Aorta (tissue), 5 donors: Measurements from ENCODE around the gene INO80. TPM values are rescaled to one million over a fixed set of nuclear protein-coding genes. Genes with fewer than 3 reads are reported as not detected.
"Not testable (repeated sequence)": the region's sequence is repeated elsewhere in the genome, so short reads cannot be mapped to it uniquely, and the experiment has no call there.

Experiments
- ATAC-seq: fragments of 200-7000 bp; cut with Tn5 transposase; one replicate; pipeline ENCODE4 v1.9.1; 2022; ENCODE audit warnings: moderate library complexity; ENCODE audit not compliant: low FRiP score
- DNase-seq, 2 donors: peaks; one replicate each; pipeline ENCODE4 v3.0.0-alpha.2; 2020
- H3K27ac ChIP-seq, 2 donors: one replicate each; pipeline ENCODE4 v1.5.1; 2013; ENCODE audit warnings: low read length in 2 of 2, mild to moderate bottlenecking in 2 of 2, moderate library complexity in 2 of 2, control low read depth in 1 of 2, inconsistent platforms in 1 of 2, low read depth in 1 of 2
- H3K27me3 ChIP-seq, 2 donors: one replicate each; pipeline ENCODE4 v1.6.1; 2013; ENCODE audit warnings: control low read depth in 1 of 2, low read length in 1 of 2, mild to moderate bottlenecking in 1 of 2, moderate library complexity in 1 of 2; ENCODE audit not compliant: insufficient read depth in 2 of 2, control insufficient read depth in 1 of 2
- H3K36me3 ChIP-seq, 2 donors: one replicate each; pipeline ENCODE4 v1.6.1; 2013; ENCODE audit warnings: control low read depth in 1 of 2, low read length in 1 of 2, mild to moderate bottlenecking in 1 of 2; ENCODE audit not compliant: insufficient read depth in 2 of 2, control insufficient read depth in 1 of 2
- H3K4me1 ChIP-seq, 2 donors: one replicate each; pipeline ENCODE4 v1.6.1; 2013; ENCODE audit warnings: low read length in 2 of 2, control low read depth in 1 of 2, mild to moderate bottlenecking in 1 of 2, moderate library complexity in 1 of 2; ENCODE audit not compliant: insufficient read depth in 2 of 2, control insufficient read depth in 1 of 2
- H3K4me3 ChIP-seq, 2 donors: one replicate each; pipeline ENCODE4 v1.5.1; 2013; ENCODE audit warnings: low read length in 2 of 2, control low read depth in 1 of 2, mild to moderate bottlenecking in 1 of 2
- H3K9me3 ChIP-seq: one replicate; pipeline ENCODE4 v1.6.1; 2013; ENCODE audit warnings: mild to moderate bottlenecking, low read length; ENCODE audit not compliant: control insufficient read depth
- WGBS, 2 donors: extraction: QIAGEN DNeasy Blood & Tissue Kit; methylation state at CpG; one replicate each; pipeline ENCODE4 v1.1.7; 2013; 5-methylcytosine and 5-hydroxymethylcytosine counted together
- intact Hi-C, 2 donors: fragments of 100-400 bp; cut with DNase I; formaldehyde crosslinking; loops; one replicate each; pipeline versions ENCODE4 v1.14.2 to v1.15.0; 2022
- polyA plus RNA-seq, 2 donors: library from polyadenylated mRNA; stranded (reverse); fragments of 200-250 nt; gene quantifications; one replicate each; pipeline ENCODE4 v1.2.3, GENCODE V29; 2013
- total RNA-seq, 2 donors: library from RNA; stranded (reverse); fragmentation: NEBNext Ultra II Directional; extraction: Animal tissue kit (Norgen Biotek cat#: 25700); gene quantifications; one replicate each; pipeline ENCODE4 v1.2.1, GENCODE V29; 2021
- donor health status: healthy with polysubstance abuse.
- donor health status: Bipolar disorder and iron deficiency.
- donor health status: DM: no; HTN: no; CAD: no.
- donor health status: DM: no; HTN: no; CAD: no.
- donor health status: DM: yes; HTN: yes; CAD: no.

Gene INO80
- total and polyA plus RNA-seq, 4 donors = 6.5 to 25.1 (median 15.4) TPM

DNA sequence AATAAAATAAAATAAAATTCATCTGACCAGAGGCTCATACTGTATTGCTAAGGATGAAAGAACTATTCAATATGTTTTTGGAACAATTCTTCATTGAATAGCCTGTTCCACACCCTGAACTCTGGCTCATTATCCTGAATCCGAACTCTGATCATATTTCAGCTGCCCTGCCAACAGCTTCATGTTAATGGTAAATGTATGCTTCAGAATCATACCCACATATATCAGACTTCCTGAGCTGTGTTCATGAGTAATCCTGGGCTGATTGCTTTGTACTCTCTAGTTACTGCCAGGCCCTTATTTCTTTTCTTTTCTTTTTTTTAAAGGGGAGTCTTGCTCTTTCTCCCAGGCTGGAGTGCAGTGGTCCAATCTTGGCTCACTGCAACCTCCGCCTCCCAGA lies 11.8 kb downstream of the INO80 start:
- Histone ChIP-seq H3K27ac (no peak overlapping the region), H3K27me3 (no peaks in the 10 kb centered on the region), H3K4me1 (no peaks in the 10 kb centered on the region), H3K9me3 (no peaks in the 10 kb centered on the region), H3K4me3 (no peak overlapping the region), H3K36me3 (no peaks in the 10 kb centered on the region)
- 92 to 97% methylated on average over 2 of the region's 2 CpGs for WGBS, 2 donors
- no peak for ATAC-seq
- intact Hi-C loops = no loop called here
- DNase-seq = no peak

DNA sequence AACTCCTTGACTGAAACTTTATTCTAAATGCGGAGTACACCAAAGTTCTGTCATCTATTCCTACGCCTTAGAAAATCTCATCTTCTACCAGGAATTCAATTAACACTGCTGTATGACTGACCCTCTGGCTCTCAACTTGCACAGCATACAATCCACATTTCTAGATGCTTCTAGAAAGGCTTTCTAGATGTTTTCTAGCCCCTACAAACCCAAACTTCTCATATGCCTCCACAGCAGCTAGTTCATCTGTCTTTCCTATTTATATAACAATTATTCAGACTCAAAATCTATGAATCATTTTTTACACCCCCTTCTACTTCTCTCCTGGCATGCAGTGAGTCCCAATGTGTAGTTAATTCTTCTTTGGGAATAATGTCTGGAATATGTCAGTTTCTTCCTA lies 13.2 kb downstream of the INO80 start:
- WGBS, 2 donors = 96% methylated on average over 2 of the region's 2 CpGs

DNA sequence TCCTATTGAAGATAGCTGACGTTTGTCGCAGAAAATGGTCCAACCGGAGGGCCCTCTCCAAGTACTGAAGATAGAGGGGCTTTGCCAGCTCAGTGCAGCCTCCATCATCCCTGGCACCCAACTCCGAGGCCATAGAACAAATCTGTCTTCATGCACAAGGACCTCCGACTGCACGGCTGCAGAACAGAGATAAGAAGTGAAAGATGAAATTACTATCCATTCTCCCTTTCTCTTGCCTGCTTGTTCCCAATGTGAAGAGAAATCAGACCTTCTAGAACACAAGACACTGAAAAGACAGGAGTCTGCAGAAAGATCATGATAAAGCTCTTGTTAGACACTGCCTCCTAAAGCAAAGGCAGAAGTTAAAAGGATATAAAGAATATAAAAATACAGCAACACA lies 19.9 kb downstream of the INO80 start:
- Histone ChIP-seq H3K4me3 (no peak overlapping the region), H3K27me3 (no peaks in the 10 kb centered on the region), H3K4me1 (no peaks in the 10 kb centered on the region), H3K36me3 (peaks cover 0 to 7% of the 10 kb centered on the region in 2 donors), H3K9me3 (no peaks in the 10 kb centered on the region), H3K27ac (no peak overlapping the region)
- ATAC-seq (no peak), DNase-seq (no peak)
- intact Hi-C loops = no loop called here
- 70 to 74% methylated on average over 6 of the region's 6 CpGs for WGBS, 2 donors

More for the DNA sequence above, 13.2 kb downstream of the INO80 start:
- H3K9me3 ChIP-seq = no peaks in the 10 kb centered on the region
- ATAC-seq (no peak), DNase-seq (no peak)
- H3K27me3 ChIP-seq = no peaks in the 10 kb centered on the region
- no peak overlapping the region for H3K27ac ChIP-seq
- no peaks in the 10 kb centered on the region for H3K4me1 ChIP-seq
- intact Hi-C loops = no loop called here
- peaks cover 0 to 2% of the 10 kb centered on the region in 2 donors for H3K36me3 ChIP-seq
- no peak overlapping the region for H3K4me3 ChIP-seq

DNA sequence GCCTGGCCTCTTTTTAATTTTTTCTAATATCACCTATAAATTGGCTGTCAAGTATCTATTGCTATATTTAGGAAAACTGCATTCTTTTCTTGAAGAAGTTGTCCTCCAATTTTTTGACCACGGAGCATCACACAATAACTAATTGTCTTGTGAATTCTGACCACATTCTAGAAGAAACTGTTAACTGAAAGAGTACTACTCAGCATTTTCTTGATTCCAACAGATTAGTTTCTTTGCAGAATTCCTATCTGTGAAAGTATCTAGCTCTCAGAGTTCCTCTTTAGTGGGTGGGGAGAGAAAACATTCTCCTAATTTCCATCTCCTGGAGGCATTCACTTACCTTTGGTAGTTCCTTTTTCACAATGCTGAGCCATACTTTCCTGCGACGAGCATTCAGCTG lies 31.1 kb downstream of the INO80 start:
- no peaks in the 10 kb centered on the region for H3K9me3 ChIP-seq
- intact Hi-C loops = no loop called here
- no peak overlapping the region for H3K27ac ChIP-seq
- peaks cover 3 to 5% of the 10 kb centered on the region in 2 donors for H3K36me3 ChIP-seq
- ATAC-seq (no peak), DNase-seq (no peak)
- no peaks in the 10 kb centered on the region for H3K27me3 ChIP-seq
- H3K4me3 ChIP-seq = no peak overlapping the region
- no peaks in the 10 kb centered on the region for H3K4me1 ChIP-seq
- WGBS, 2 donors = 85 to 86% methylated on average over 3 of the region's 3 CpGs

DNA sequence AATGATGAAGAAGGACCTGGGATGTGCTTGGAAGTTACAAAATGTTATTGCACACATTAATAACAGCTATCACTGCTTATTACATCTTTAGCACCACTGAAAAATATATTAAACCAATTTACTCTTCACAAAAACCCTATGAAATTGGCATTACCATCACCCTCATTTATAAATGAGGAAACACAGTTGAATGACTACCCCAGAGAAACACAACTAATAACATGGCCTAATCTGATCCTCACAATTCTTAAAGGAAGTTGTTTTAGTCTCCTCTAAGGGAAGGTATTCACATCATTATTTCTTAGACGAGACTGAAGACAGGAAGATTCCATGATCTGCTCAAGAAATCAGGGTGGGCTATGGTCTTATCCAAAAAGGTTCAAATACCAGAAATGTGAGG lies 35.9 kb downstream of the INO80 start:
- intact Hi-C loops = no loop called here

DNA sequence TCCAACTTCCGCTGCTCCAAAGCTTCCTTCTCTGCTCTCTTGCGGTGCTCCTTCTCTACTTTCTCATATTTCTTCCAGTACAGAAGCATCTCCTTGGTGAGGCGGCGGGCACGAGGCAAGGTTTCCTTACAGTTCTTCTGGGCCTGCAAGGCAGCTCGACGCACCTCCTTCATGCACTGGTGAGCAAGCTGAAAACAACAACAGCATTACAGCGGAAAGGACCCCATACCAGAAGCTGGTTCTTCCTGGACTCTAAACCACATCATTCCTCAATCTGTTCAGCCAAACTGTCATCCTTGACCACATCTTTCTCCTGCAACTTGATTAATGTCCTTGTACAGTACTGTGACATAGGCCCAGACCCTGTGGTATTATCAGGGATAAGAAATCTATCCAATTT lies 36.4 kb downstream of the INO80 start:
- intact Hi-C loops = no loop called here
- DNase-seq (no peak), ATAC-seq (no peak)
- H3K4me3 ChIP-seq = no peak overlapping the region
- no peaks in the 10 kb centered on the region for H3K9me3 ChIP-seq
- no peaks in the 10 kb centered on the region for H3K27me3 ChIP-seq
- no peak overlapping the region for H3K27ac ChIP-seq
- H3K4me1 ChIP-seq = no peaks in the 10 kb centered on the region
- peaks cover 3 to 9% of the 10 kb centered on the region in 2 donors for H3K36me3 ChIP-seq
- WGBS, 2 donors = 93% methylated on average over 8 of the region's 8 CpGs

More for the DNA sequence above, 35.9 kb downstream of the INO80 start:
- no peak for ATAC-seq
- no peak overlapping the region for H3K4me3 ChIP-seq
- DNase-seq = no peak
- H3K27me3 ChIP-seq = no peaks in the 10 kb centered on the region
- H3K36me3 ChIP-seq = peaks cover 3 to 9% of the 10 kb centered on the region in 2 donors
- WGBS, 2 donors = 79 to 89% methylated on average over 1 of the region's 1 CpG
- H3K27ac ChIP-seq = no peak overlapping the region
- H3K4me1 ChIP-seq = no peaks in the 10 kb centered on the region
- H3K9me3 ChIP-seq = no peaks in the 10 kb centered on the region

DNA sequence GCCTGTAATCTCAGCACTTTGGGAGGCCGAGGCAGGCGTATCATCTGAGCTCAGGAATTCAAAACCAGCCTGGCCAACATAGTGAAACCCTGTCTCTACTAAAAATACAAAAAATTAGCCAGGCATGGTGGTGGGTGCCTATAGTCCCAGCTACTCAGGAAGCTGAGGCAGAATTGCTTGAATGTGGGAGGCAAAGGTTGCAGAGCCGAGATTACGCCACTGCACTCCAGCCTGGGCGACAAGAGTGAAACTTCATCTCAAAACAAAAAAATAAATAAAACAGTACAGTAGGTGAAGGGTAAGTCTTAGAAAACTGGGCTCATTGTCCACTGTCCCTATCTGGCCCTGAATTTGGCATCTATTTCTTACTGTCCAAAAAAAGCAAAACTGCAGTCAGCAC lies 37.2 kb downstream of the INO80 start:
- WGBS, 2 donors = 92 to 94% methylated on average over 5 of the region's 5 CpGs
- H3K4me3 ChIP-seq, ATAC-seq, H3K27ac ChIP-seq, H3K36me3 ChIP-seq, DNase-seq, H3K9me3 ChIP-seq, H3K4me1 ChIP-seq, H3K27me3 ChIP-seq, intact Hi-C loops: not testable (repeated sequence)

DNA sequence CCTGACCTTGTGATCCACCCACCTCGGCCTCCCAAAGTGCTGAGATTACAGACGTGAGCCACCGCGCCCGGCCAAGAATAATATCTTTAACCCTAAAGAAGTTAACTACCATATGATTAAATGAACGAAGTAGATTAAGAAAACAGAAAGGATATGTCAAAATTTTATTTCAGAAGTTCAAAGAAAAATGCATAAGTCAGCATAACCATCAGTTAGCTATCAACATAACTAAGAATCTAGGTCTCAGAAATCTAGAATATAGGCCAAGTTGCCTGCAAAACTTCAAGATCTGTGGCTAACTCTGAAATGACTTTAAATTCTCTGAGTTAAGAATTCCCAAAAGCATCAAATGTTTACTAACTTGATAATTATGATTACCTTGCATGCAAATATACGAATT lies 38.0 kb downstream of the INO80 start:
- H3K27me3 ChIP-seq = no peaks in the 10 kb centered on the region
- WGBS, 2 donors = 88 to 89% methylated on average over 7 of the region's 7 CpGs
- DNase-seq (no peak), ATAC-seq (no peak)
- H3K9me3 ChIP-seq = no peaks in the 10 kb centered on the region
- H3K36me3 ChIP-seq = peaks cover 3 to 6% of the 10 kb centered on the region in 2 donors
- H3K4me3 ChIP-seq = no peak overlapping the region
- H3K27ac ChIP-seq = no peak overlapping the region
- H3K4me1 ChIP-seq = no peaks in the 10 kb centered on the region
- intact Hi-C loops = no loop called here

DNA sequence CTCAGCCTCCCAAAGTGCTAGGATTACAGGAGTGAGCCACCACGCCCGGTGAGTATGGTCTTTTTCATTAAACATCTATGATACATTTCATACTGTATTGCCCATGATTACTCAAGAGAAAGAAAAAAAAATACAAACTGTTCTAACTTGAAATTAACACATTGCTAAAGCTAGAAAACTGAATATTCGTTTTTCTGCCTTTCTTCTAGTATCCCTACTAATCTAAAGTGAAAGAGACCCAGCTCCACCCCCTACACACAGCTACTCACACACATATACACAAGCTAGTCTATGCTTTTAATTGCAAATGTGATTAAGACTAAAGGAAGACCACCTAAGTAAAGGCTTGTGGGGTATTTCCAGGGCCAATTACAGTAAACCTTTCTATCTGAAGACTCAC lies 43.1 kb downstream of the INO80 start:
- WGBS, 2 donors = 96% methylated on average over 3 of the region's 3 CpGs
- H3K27ac ChIP-seq = no peak overlapping the region
- ATAC-seq = no peak
- intact Hi-C loops = no loop called here
- H3K4me1 ChIP-seq = no peaks in the 10 kb centered on the region
- no peaks in the 10 kb centered on the region for H3K27me3 ChIP-seq
- no peak overlapping the region for H3K4me3 ChIP-seq
- H3K36me3 ChIP-seq = peaks cover under 1 to 8% of the 10 kb centered on the region in 2 donors
- DNase-seq = no peak
- no peaks in the 10 kb centered on the region for H3K9me3 ChIP-seq
